OCI-LY3 (cell line): ENCODE data around the gene LPCAT1.
A peak's percentile ranks its signal among the peaks of the same experiment; 100 is the strongest.

ENCODE experiments used
- H2AFZ ChIP-seq: fragments of 200-600, 300-600 bp; shearing (Covaris generic); 2 replicates; pipeline ENCODE4 v1.6.0; 2014; ENCODE audit warnings: antibody characterized with exemption, low read depth, low read length
- H3K27ac ChIP-seq: fragments of 200-600, 300-600 bp; sonication (generic); 2 replicates; pipeline ENCODE4 v1.5.1; 2014; ENCODE audit warnings: mild to moderate bottlenecking, low read length, moderate library complexity, mixed read lengths
- H3K27me3 ChIP-seq: fragments of 200-600, 300-600 bp; sonication (generic); 2 replicates; pipeline ENCODE4 v1.6.1; 2014; ENCODE audit warnings: low read depth, low read length, mixed read lengths
- H3K36me3 ChIP-seq: fragments of 200-600, 300-600 bp; sonication (generic); replicated peaks from 2 replicates; pipeline ENCODE3; 2014; ENCODE audit warnings: low read depth, low read length, mixed read lengths
- H3K4me1 ChIP-seq: fragments of 300-600, 200-600 bp; sonication (generic); 2 replicates; pipeline ENCODE4 v1.6.1; 2014; ENCODE audit warnings: low read length, mixed read lengths
- H3K4me2 ChIP-seq: fragments of 200-600, 300-600 bp; sonication (generic); 2 replicates; pipeline ENCODE4 v1.6.1; 2014; ENCODE audit warnings: low read length, mixed read lengths
- H3K4me3 ChIP-seq: fragments of 300-600, 200-600 bp; sonication (generic); 2 replicates; pipeline ENCODE4 v1.5.1; 2014; ENCODE audit warnings: antibody characterized with exemption, mild to moderate bottlenecking, low read length, moderate library complexity
- H3K79me2 ChIP-seq: fragments of 300-600, 200-600 bp; shearing (Covaris generic); 2 replicates; pipeline ENCODE4 v1.6.1; 2014; ENCODE audit warnings: mild to moderate bottlenecking, low read length, mixed read lengths
- H3K9ac ChIP-seq: fragments of 300-600, 200-600 bp; shearing (Covaris generic); 2 replicates; pipeline ENCODE4 v1.6.0; 2014; ENCODE audit warnings: mild to moderate bottlenecking, low read length, moderate library complexity
- H3K9me3 ChIP-seq: fragments of 200-600, 300-600 bp; shearing (Covaris generic); 2 replicates; pipeline ENCODE4 v1.6.1; 2014; ENCODE audit warnings: low read length, mixed read lengths; ENCODE audit not compliant: insufficient read depth
- H4K20me1 ChIP-seq: fragments of 200-600, 300-600 bp; sonication (generic); 2 replicates; pipeline ENCODE4 v1.6.1; 2016; ENCODE audit warnings: low read length, mixed read lengths; ENCODE audit not compliant: insufficient read depth
- EZH2phosphoT487 ChIP-seq: fragments of 200-600 bp; shearing (Covaris generic); IDR thresholded peaks from 2 replicates; pipeline ENCODE4 v1.6.1; 2018; ENCODE audit warnings: antibody characterized with exemption, mixed run types, low read depth
- TF ChIP-seq, protein P1 (sequence below): fragments of 200-600, 300-600 bp; sonication (generic); IDR thresholded peaks from 2 replicates; pipeline ENCODE4 v1.5.1; 2014; ENCODE audit warnings: antibody characterized with exemption, low read length, low read depth

LPCAT1 gene

DNA sequence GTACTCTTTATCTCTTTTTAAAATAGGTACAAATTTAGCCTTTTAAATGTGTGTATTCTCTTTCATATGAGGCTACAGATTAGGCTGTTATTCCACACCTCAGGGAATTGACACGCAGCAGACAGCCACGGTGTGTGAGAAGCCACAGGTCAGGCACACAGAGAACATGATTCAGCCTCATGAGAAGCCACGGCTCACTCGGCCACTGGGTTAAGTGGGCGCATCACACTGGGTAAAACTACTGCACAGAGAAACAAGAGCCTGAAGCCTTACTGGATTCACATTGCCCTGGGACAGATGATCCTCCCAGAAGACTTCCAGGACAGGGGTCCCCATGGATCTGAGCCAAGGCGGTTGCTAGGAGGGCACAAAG, 28.2 kb downstream of the LPCAT1 start:
- TF ChIP-seq, protein P1, sequence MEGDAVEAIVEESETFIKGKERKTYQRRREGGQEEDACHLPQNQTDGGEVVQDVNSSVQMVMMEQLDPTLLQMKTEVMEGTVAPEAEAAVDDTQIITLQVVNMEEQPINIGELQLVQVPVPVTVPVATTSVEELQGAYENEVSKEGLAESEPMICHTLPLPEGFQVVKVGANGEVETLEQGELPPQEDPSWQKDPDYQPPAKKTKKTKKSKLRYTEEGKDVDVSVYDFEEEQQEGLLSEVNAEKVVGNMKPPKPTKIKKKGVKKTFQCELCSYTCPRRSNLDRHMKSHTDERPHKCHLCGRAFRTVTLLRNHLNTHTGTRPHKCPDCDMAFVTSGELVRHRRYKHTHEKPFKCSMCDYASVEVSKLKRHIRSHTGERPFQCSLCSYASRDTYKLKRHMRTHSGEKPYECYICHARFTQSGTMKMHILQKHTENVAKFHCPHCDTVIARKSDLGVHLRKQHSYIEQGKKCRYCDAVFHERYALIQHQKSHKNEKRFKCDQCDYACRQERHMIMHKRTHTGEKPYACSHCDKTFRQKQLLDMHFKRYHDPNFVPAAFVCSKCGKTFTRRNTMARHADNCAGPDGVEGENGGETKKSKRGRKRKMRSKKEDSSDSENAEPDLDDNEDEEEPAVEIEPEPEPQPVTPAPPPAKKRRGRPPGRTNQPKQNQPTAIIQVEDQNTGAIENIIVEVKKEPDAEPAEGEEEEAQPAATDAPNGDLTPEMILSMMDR = no peak
- no peak for TF ChIP-seq EZH2phosphoT487
- peak overlapping the region; percentile 86 for H3K9ac ChIP-seq
- no peaks in the 10 kb centered on the region for H3K27me3 ChIP-seq
- H3K36me3 ChIP-seq = peaks cover 61% of the 10 kb centered on the region
- H4K20me1 ChIP-seq = no peaks in the 10 kb centered on the region
- no peaks in the 10 kb centered on the region for H3K9me3 ChIP-seq
- peak overlapping the region; percentile 100 for H3K27ac ChIP-seq
- peak overlapping the region; percentile 73 for H3K4me2 ChIP-seq
- peaks cover 75% of the 10 kb centered on the region for H3K79me2 ChIP-seq
- H3K4me3 ChIP-seq = peak overlapping the region; percentile 67
- H2AFZ ChIP-seq = no peak overlapping the region
- H3K4me1 ChIP-seq = peaks cover 98% of the 10 kb centered on the region

DNA sequence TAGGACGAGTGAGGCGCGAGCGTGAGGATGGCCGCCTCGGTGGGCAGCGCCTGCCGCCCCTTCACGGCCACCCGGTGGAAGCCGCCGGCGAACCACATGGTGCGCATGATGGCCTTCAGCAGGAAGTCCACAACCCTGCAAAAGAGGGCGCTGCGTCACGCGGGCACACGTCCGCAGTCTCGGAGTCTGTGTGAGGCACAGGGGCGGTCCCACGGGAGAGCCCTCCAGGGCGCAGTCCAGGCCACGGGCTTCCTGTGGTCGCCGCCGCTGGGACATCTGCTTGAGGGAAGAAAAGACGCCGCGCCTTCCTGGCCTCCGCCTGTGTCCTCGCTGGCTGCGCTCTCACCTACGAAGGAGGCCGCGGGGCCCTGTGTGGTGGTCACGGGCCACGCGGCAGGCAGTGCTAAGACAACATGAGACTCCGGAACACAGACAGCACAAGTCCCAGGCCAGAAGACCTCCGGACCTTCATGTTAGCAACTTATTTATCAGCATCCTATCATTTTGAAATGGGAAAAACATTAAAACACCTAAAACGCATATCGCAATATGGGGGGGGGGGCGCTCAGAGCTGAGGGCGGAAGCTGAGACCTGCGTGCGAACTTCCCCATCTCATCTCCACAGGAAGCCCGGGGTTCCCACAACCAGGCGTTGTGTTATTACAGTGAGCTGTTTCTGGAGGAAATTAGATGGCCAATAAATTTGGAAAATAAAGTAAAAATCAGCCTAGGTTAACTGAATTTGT, 28.8 kb downstream of the LPCAT1 start:
- Histone ChIP-seq H3K79me2 (peaks cover 78% of the 10 kb centered on the region), H2AFZ (no peak overlapping the region), H3K27ac (peak overlapping the region; percentile 100), H3K27me3 (no peaks in the 10 kb centered on the region), H3K9me3 (no peaks in the 10 kb centered on the region), H3K9ac (peak overlapping the region; percentile 86), H3K36me3 (peaks cover 61% of the 10 kb centered on the region), H3K4me1 (peaks cover 98% of the 10 kb centered on the region), H4K20me1 (no peaks in the 10 kb centered on the region), H3K4me2 (peak overlapping the region; percentile 73), H3K4me3 (peak overlapping the region; percentile 67)
- no peak for TF ChIP-seq EZH2phosphoT487
- TF ChIP-seq, protein P1 = peak; percentile 26

DNA sequence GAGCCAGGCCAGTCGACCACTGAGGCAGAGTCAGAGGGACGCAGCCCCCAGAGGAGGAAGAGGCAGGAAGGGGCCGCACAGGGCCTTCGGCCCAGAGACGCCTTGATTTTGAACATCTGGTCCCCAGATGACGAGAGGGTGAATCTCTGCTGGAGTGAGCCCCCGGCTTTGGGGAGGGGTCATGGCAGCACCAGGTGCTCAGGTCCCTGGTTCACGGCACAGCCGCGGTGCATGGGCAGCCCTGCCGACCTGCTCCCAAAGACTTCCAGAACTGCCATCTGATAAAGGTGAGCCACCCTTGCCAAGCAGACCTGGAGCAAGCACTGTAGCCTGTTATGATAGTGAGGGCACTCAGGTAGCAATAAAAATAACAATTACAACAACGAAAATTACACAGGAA, 29.8 kb downstream of the LPCAT1 start:
- Histone ChIP-seq H2AFZ (no peak overlapping the region), H4K20me1 (no peaks in the 10 kb centered on the region), H3K4me3 (peak overlapping the region; percentile 67), H3K36me3 (peaks cover 61% of the 10 kb centered on the region), H3K4me1 (peaks cover 99% of the 10 kb centered on the region), H3K79me2 (peaks cover 79% of the 10 kb centered on the region), H3K9ac (peak overlapping the region; percentile 86), H3K27me3 (no peaks in the 10 kb centered on the region), H3K4me2 (peak overlapping the region; percentile 73), H3K27ac (peak overlapping the region; percentile 100), H3K9me3 (no peaks in the 10 kb centered on the region)
- TF ChIP-seq, protein P1 = no peak
- TF ChIP-seq EZH2phosphoT487 = no peak

DNA sequence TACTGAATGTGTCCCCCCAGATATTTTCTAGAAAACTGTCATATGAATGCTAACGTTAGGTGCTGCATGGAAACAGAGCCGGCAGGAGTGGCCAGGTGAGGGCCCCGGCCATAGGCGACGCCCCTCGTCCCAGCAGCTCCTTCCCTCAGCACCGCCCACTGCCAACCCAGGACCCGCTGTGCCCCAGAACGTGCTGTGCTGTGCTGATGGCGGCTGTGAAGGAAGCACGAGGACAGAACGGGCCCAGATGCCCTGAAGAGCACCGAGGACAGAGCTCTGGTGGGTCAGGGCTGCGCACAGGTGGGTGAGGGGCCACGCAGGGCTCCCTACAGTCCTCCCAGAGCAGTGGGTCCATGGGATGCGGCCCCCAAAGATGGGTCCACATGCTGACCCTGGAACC, 30.3 kb downstream of the LPCAT1 start:
- Histone ChIP-seq H3K4me2 (peak overlapping the region; percentile 73), H3K27me3 (no peaks in the 10 kb centered on the region), H3K79me2 (peaks cover 77% of the 10 kb centered on the region), H2AFZ (no peak overlapping the region), H3K4me3 (peak overlapping the region; percentile 67), H3K4me1 (peaks cover 100% of the 10 kb centered on the region), H3K36me3 (peaks cover 59% of the 10 kb centered on the region), H3K9me3 (no peaks in the 10 kb centered on the region), H3K9ac (peak overlapping the region; percentile 86), H3K27ac (peak overlapping the region; percentile 100), H4K20me1 (no peaks in the 10 kb centered on the region)
- TF ChIP-seq, protein P1 = no peak
- TF ChIP-seq EZH2phosphoT487 = no peak
